Esophagus squamous epithelium (tissue), 4 donors: Measurements from ENCODE around the gene CAPZA2.

Experiments
- CTCF ChIP-seq, 6 experiments: fragments of 450-650 bp in 4 of 6; fragments of 200-600 bp in 2 of 6; sonication (generic) in 2 of 6; IDR thresholded peaks; one replicate each; pipeline ENCODE4 v1.5.1; 2016 to 2019; ENCODE audit warnings: antibody characterized with exemption in 6 of 6, mild to moderate bottlenecking in 4 of 6, moderate library complexity in 4 of 6
- POLR2A ChIP-seq, 4 donors: fragments of 450-650 bp; IDR thresholded peaks; one replicate each; pipeline ENCODE4 v1.6.1; 2017; ENCODE audit warnings: antibody characterized with exemption in 4 of 4, mild to moderate bottlenecking in 4 of 4, moderate library complexity in 3 of 4

GRCh38 chr7:116910383-116910782, 48.0 kb downstream of the CAPZA2 start:
- TF ChIP-seq CTCF (IDR thresholded peaks at IDR 0.05) = no peak
- no peak for TF ChIP-seq POLR2A (IDR thresholded peaks at IDR 0.05)
